HG03280 (cell line): ENCODE results near the gene NPHP3.

Experiments
- ATAC-seq: cut with Tn5 transposase; IDR thresholded peaks from one replicate; pipeline ENCODE4 v1.9.1; 2021; ENCODE audit warnings: mild to moderate bottlenecking, moderate library complexity; ENCODE audit not compliant: unreplicated experiment

Gene NPHP3

DNA sequence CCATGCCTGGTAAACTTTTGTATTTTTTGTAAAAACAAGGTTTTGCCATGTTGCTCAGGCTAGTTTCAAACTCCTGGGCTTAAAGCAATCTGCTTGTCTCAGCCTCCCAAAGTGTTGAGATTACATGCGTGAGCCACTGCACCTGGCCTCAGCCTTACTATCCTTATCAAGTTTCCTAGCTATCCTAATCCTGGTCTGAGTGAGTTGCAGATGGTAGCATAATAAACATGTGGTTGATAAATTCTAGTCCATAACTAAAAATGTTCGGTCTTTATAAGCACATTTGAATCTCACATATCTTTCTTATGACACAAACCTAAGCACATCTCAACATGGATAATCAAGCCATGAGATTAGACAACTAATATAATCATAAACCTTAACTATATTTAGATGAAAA lies 18.5 kb downstream of the NPHP3 start:
- no peak for ATAC-seq

DNA sequence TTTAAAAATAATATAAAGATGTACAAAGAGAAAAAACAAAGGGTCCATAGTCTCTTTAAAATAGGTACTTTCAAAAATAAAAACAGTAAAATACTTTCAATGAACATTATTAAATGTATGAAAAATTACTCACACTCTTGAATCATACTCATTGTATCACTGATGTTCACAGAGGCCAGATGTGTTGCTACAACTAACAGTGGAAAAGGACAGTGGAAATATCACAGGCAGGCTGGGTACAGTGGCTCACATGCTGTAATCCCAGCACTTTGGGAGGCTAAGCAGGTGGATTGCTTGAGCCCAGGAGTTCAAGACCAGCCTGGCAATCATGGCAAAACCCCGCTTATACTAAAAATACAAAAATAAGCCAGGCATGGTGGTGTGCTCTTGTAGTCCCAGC lies 26.8 kb downstream of the NPHP3 start:
- no peak for ATAC-seq

GRCh38 chr3:132694991-132695390 lies 27.2 kb downstream of the NPHP3 start:
- ATAC-seq: no peak

DNA sequence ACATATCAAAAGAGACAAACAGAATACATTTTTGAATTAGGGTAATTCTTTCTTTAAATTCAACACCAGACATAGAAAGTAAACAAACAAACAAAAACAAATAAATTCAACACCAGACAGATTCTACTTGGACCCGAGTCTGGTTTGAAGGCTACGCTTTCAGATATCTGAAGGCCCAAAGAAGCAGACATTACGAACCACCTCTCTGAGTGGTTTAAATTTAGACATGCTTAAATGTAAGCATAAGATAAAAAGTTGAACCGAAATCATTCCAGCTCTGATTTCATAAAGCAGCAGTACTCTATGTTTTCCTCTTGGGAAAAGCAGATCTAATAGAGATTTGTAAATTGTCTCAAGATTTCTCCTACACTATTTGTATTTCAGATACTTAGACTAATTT lies 32.2 kb downstream of the NPHP3 start:
- ATAC-seq: no peak

DNA sequence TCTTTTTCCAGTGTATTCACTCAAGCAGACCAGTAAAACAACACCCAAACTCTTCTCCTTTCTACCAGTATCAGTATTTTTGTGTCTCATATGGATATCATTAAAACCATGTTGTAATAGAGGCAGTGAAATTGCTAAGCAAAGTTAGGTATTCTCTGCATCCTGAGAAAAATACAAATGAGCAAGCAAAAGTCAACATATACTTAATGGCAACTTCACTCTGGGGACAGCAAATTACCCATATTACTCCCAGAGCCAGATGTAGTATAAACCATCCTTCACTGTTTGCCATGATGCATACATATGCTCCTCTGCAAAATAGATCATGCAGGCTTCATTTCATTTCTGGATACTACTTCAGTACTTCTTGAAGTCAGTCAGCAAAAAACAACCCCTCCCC lies 40.0 kb downstream of the NPHP3 start:
- no peak for ATAC-seq

DNA sequence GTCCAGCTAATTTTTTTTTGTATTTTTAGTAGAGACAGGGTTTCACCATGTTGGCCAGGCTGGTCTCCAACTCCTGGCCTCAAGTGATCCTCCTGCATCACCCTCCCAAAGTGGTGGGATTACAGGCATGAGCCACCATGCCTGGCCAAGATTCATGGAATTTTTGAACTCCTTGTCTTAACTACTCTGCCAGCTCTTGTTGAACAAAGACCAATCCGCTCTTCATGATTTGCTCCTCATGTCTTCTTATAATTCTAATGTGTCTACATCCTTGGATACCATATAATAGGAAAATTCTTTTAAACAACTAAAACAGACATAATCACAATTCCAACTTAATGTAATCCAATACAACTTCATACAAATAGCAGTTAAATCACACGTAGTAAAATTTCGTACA lies 40.8 kb downstream of the NPHP3 start:
- no peak for ATAC-seq

- no peak for ATAC-seq
Measured at GRCh38 chr3:132679911-132680310, 42.3 kb downstream of the NPHP3 start.

GRCh38 chr3:132675408-132675807 lies 46.8 kb downstream of the NPHP3 start:
- no peak for ATAC-seq

- no peak for ATAC-seq
Measured at GRCh38 chr3:132669256-132669777, 52.9 kb downstream of the NPHP3 start.

GRCh38 chr3:132665230-132665745 lies 56.9 kb downstream of the NPHP3 start:
- ATAC-seq: no peak

DNA sequence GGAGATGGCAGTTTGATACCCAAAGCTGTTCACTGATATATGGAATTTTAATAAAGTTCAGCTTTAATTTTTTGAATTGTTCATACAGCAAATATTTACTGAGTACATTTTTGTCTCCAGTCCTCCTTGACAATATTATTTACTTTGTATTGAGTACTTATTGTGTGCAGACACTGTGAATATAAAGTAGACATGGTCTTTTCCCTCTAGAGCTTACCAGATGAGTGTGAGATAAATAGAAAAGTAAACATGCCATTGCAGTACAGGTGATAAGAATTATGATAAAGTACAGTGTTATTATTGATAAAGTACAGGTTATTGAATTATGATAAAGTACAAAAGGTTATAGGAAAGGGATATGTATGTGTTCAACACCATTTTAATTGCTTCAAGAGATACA lies 60.0 kb downstream of the NPHP3 start:
- no peak for ATAC-seq

- no peak for ATAC-seq
Measured at GRCh38 chr3:132661101-132661500, 61.1 kb downstream of the NPHP3 start.

GRCh38 chr3:132660811-132661070 lies 61.5 kb downstream of the NPHP3 start:
- ATAC-seq: no peak

GRCh38 chr3:132660052-132660810 lies 62.0 kb downstream of the NPHP3 start, which contains the start of gene UBA5:
UBA5 (plus strand) TSS chr3:132660329; CDS start chr3:132660538, 209 bp downstream.
- peak; percentile 74 for ATAC-seq

DNA sequence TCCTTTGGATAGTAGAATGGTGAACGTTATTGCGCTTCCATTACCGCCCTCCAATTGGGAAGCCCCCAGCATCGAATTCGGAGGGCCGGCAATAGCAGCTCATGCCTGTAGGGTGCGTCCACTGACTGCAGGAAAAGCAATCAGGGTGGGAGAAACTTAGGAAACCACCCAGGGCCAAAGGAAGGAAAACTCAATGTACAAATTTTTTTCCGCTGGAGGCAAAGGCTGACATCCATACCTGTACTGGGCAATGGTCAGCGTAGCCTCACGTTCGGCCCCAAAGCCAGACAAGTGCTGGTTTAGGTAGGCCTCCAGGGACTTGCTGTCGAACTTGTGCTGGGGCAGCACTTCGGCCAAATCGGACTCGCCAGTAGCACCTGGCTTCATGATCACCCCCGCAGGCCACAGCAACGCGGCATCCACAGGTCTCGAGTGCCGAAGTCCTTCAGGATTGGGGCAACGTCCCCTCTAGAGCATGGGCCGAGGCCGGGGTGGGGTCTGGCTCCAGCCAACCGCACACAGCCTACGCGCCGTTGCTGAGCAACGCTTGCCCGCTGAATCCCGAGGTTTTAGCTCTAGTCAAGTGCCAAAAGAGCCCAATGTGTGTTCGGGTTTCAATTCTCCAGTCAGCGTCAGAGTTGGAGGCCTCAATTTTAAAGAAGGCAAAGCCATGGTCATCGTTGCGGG lies 62.7 kb downstream of the NPHP3 start, which contains the start of gene ACAD11:
TSS of gene ACAD11 (minus strand) at position 445 of the 687 bp plus-strand sequence. CDS start at position 387, 58 bp downstream.
- ATAC-seq: peak; percentile 56

- ATAC-seq: no peak
Measured at GRCh38 chr3:132659000-132659364, 63.2 kb downstream of the NPHP3 start.

DNA sequence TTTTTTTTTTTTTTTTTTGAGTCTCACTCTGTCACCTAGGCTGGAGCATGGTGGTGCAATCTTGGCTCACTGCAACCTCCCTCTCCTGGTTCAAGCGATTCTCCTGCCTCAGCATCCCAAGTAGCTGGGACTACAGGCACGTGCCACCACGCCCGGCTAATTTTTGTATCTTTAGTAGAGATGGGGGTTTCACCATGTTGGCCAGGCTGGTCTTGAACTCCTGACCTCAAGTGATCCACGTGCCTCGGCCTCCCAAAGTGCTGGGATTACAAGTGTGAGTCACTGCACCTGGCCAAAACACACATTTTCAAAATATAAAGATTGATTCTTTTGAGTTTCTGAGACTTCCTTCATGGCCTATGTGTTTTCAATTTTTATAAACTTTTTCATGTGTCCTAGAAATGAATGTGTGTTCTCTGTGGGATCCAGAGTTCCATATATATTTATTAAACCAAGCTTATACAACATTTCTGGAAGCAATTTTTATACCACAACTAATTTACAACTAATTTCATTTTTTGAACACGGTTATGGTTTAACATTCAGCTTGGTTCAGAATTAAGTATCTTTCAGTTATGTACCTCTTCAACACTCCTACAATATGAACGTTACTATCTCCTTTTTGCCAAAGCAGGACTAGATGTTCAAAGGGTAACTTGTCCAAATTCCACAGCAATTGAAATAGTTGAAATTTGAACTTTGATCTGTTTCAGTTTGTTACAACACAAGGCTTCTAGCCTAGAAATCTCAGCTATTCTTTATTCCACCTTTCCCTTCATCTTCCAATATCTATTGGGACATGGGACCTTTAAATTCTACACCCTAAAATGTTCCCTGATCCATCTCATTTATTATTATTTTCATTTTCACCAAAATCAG lies 64.1 kb downstream of the NPHP3 start:
- no peak for ATAC-seq

DNA sequence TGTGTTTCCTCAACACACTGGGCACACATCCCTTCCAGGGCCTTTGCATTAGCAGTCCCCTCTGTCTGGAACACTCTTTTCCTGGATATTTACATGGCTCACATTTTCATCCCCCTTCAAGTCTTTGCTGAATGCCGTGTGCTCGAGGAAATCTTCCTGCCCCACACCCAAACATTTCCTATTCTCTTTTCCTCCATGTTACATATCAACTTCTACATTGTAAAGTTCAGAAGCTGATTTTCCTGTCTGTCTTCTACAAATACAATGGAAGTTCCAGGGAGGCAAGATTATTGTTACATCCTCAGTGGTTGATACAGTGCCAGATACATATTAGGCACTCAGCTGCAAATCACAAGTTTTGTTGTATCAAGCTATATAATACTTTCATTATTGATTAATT lies 66.7 kb downstream of the NPHP3 start:
- ATAC-seq: no peak

GRCh38 chr3:132654721-132655120 lies 67.5 kb downstream of the NPHP3 start:
- ATAC-seq: no peak

- ATAC-seq: no peak
Measured at GRCh38 chr3:132654190-132654589, 68.0 kb downstream of the NPHP3 start.

GRCh38 chr3:132652640-132653270 lies 69.5 kb downstream of the NPHP3 start:
- ATAC-seq: no peak
